Activated naive CD4-positive, alpha-beta T cell treated with anti-CD3 and anti-CD28 coated beads for 36 hours (primary cell): Measurements from ENCODE around the gene GALNT1. TPM values are rescaled to one million over a fixed set of nuclear protein-coding genes. Genes with fewer than 3 reads are reported as not detected.

Source experiments
- CTCF ChIA-PET: fragments of 350-600 bp; sonication (Branson Sonifier 250); formaldehyde crosslinking; loops from one replicate; lab custom pipeline; 2021; ENCODE audit warnings: antibody characterized with exemption; lab: Charles Lee
- DNase-seq: peaks from one replicate; pipeline ENCODE4 v3.0.0-alpha.2; 2020
- H3K27ac Mint-ChIP-seq: one replicate; pipeline ENCODE4 v1.8.0; 2021; ENCODE audit warnings: mild to moderate bottlenecking, mixed read lengths
- H3K27me3 Mint-ChIP-seq: one replicate; pipeline ENCODE4 v1.8.0; 2021; ENCODE audit warnings: low read depth, mixed read lengths
- H3K36me3 Mint-ChIP-seq: one replicate; pipeline ENCODE4 v1.8.0; 2021; ENCODE audit warnings: low read depth, mixed read lengths
- H3K4me1 Mint-ChIP-seq: one replicate; pipeline ENCODE4 v1.8.0; 2021; ENCODE audit warnings: low read depth, mixed read lengths
- H3K4me3 Mint-ChIP-seq: one replicate; pipeline ENCODE4 v1.8.0; 2021; ENCODE audit warnings: mild to moderate bottlenecking, moderate library complexity, mixed read lengths
- H3K9me3 Mint-ChIP-seq: one replicate; pipeline ENCODE4 v1.8.0; 2021; ENCODE audit warnings: mixed read lengths
- intact Hi-C: fragments of 100-400 bp; cut with micrococcal nuclease; formaldehyde crosslinking; loops from one replicate; pipeline ENCODE4 v1.15.1; 2023
- total RNA-seq, 2 experiments: library from RNA; stranded (reverse); gene quantifications; one replicate each; pipeline ENCODE4 v1.2.3, GENCODE V29; 2021

Gene GALNT1
- total RNA-seq, 2 experiments from 2014 or later: 46.7 to 48.7 TPM

DNA sequence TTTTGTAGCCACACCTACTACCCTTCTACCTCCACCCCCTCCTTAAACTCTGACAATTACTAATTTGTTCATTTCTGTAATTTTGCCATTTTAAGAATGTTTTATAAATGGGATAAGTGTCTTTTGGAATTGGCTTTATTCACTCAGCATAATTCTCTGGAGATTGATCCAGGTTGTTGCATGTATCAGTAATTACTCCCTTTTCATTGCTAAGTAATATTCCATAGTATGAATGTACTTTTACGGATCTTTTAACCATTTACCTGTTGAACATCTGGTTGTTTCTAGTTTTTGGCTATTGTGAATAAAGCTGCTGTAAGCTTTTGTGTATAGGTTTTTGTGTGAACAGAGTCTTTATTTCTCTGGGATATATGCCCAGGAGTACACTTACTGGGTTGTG is 4.1 kb downstream of the GALNT1 start:
- H3K27ac Mint-ChIP-seq: no peak overlapping the region
- CTCF ChIA-PET: no interaction called here
- peaks cover 12% of the 10 kb centered on the region for H3K9me3 Mint-ChIP-seq
- no peak for DNase-seq
- H3K4me3 Mint-ChIP-seq: no peak overlapping the region
- H3K36me3 Mint-ChIP-seq: peaks cover 19% of the 10 kb centered on the region
- intact Hi-C loops: loop anchor here (10.0 kb wide), 2 partner anchors 541 to 549 kb away; partner anchors contain the start of gene MAPRE2
- H3K4me1 Mint-ChIP-seq: peaks cover 46% of the 10 kb centered on the region
- H3K27me3 Mint-ChIP-seq: no peaks in the 10 kb centered on the region

DNA sequence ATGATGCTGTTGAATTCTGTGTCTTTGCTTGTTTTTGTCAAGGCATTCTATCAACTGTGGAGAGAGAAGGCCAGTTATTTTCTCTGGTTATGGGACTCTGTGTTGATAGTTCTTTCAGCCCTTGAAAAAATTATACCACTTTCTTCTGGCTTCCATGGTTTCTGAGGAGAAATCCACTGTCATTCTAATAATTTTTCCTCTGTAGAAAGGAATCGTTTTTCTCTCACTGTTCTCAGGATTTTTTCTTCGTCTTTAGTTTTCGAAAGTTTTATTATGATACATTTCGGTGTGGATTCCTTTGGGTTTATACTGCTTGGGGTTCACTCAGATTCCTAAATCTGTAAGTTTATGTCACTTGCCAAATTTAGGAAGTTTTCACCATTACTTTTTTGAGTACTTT is 6.6 kb downstream of the GALNT1 start:
- intact Hi-C loops: loop anchor here (10.0 kb wide), 2 partner anchors 543 to 547 kb away; partner anchors contain the start of gene MAPRE2

DNA sequence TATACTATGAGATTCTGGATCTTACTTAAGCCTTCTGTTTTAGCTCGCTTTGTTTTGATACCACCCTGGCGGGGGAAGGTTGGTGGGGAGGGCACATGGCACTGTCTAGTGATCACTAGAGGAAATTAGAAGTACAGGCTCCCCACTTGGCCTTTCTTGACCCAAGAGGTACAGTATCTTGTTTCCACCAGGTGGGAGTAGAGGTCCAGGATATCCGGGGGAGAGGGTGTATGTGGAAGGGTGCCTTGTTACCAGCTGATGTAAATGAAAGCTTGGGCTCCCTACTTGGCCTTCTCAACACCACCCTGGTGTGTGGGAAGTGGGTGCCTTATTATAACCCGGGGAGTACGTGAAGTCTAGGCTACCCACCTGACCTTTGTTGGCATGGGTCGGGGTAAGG is 7.5 kb downstream of the GALNT1 start:
- intact Hi-C loops: loop anchor here (1.0 to 10.0 kb wide), 4 partner anchors 167 to 546 kb away; partner anchors contain the start of gene MAPRE2
- H3K4me1 Mint-ChIP-seq: peaks cover 34% of the 10 kb centered on the region
- peaks cover 12% of the 10 kb centered on the region for H3K9me3 Mint-ChIP-seq
- CTCF ChIA-PET: interaction anchor here (0.5 to 1.5 kb wide), 5 partner anchors 24 to 203 kb away, joined by 3 read pairs; no protein-coding TSS in a partner anchor
- H3K4me3 Mint-ChIP-seq: no peak overlapping the region
- no peak overlapping the region for H3K27ac Mint-ChIP-seq
- peaks cover 19% of the 10 kb centered on the region for H3K36me3 Mint-ChIP-seq
- no peaks in the 10 kb centered on the region for H3K27me3 Mint-ChIP-seq
- DNase-seq: peak; percentile 64

More for the DNA sequence above, 6.6 kb downstream of the GALNT1 start:
- no peak for DNase-seq
- CTCF ChIA-PET: interaction anchor here (1.5 kb wide), 1 partner anchor 202 kb away, joined by 3 read pairs; no protein-coding TSS in a partner anchor
- Mint-ChIP-seq H3K4me3 (no peak overlapping the region), H3K36me3 (peaks cover 19% of the 10 kb centered on the region), H3K27me3 (no peaks in the 10 kb centered on the region), H3K9me3 (peaks cover 12% of the 10 kb centered on the region), H3K4me1 (peaks cover 38% of the 10 kb centered on the region), H3K27ac (no peak overlapping the region)

DNA sequence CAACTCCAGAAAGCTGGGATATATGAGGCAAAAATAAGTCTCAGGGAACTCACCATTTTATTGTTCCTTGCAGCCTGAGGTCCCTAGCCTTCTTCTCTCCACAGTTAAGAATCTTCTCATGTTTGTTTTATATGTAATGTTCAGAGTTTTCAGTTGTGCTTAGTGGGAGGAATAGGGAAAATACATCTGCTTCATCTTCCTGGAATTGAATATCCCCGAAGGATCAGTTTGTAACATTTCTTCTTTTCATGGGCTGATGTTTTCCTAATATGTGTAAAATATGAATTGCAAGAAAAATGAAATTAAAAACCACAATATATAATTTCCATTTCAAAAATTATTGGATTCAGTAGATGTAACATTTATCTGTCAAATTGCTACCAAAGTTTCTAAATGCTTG is 8.0 kb downstream of the GALNT1 start:
- no peak for DNase-seq
- H3K27ac Mint-ChIP-seq: no peak overlapping the region
- H3K4me3 Mint-ChIP-seq: no peak overlapping the region
- peaks cover 36% of the 10 kb centered on the region for H3K4me1 Mint-ChIP-seq
- H3K9me3 Mint-ChIP-seq: peaks cover 10% of the 10 kb centered on the region
- CTCF ChIA-PET: interaction anchor here (0.5 to 1.5 kb wide), 5 partner anchors 23 to 203 kb away, joined by 3 read pairs; no protein-coding TSS in a partner anchor
- H3K36me3 Mint-ChIP-seq: peaks cover 16% of the 10 kb centered on the region
- no peaks in the 10 kb centered on the region for H3K27me3 Mint-ChIP-seq
- intact Hi-C loops: loop anchor here (1.0 to 10.0 kb wide), 4 partner anchors 167 to 545 kb away; partner anchors contain the start of gene MAPRE2

DNA sequence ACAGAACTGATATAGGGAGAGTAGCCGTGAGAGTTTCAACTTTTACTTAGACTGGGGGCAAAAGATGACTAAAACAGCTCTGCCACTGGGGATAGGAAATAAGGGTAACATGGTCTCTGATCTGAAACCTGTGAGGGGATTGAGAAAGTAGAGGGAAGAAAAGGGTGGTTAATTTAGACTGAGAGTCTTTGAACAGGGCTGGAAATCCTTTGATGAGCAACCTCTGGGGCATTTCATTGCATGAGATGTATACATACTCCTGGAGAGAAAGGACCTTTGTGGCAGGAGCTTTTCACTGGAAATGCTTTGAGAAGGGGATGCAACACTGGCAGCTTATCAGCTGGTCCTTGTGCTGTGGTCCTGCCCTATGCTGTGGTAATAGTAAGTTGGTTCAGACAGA is 9.4 kb downstream of the GALNT1 start:
- Mint-ChIP-seq H3K27me3 (no peaks in the 10 kb centered on the region), H3K4me1 (peaks cover 37% of the 10 kb centered on the region), H3K9me3 (peaks cover 3% of the 10 kb centered on the region), H3K4me3 (no peak overlapping the region), H3K36me3 (peaks cover 10% of the 10 kb centered on the region), H3K27ac (no peak overlapping the region)
- DNase-seq: no peak
- intact Hi-C loops: loop anchor here (5.0 kb wide), 1 partner anchor 86 kb away; no protein-coding TSS in a partner anchor
- CTCF ChIA-PET: interaction anchor here (0.6 to 0.7 kb wide), 2 partner anchors 15 to 165 kb away, joined by 3 read pairs; no protein-coding TSS in a partner anchor

DNA sequence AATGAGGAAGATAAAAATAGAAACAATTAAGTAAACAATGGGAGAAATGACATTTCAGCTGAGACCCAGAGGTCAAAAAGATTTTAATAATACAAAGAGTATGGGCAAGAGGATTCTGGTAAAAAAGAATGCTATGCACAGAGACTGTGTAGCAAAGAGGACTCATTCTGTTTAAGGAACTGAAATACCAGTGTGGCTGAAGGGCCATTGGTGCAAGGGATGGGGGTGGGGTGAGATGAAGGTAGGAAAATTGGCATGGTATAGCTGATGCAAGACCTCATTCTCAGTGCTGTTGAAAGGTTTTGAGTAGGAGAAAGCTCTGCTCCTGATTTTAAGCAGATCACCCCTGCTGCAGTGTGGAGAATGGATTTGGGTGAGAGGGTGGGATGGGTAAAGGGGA is 10.8 kb downstream of the GALNT1 start:
- H3K4me3 Mint-ChIP-seq: no peak overlapping the region
- intact Hi-C loops: loop anchor here (5.0 kb wide), 1 partner anchor 85 kb away; no protein-coding TSS in a partner anchor
- peaks cover 3% of the 10 kb centered on the region for H3K9me3 Mint-ChIP-seq
- H3K36me3 Mint-ChIP-seq: peaks cover 9% of the 10 kb centered on the region
- CTCF ChIA-PET: interaction anchor here (0.5 kb wide), 1 partner anchor 13 kb away, joined by 3 read pairs; no protein-coding TSS in a partner anchor
- H3K27ac Mint-ChIP-seq: no peak overlapping the region
- no peaks in the 10 kb centered on the region for H3K27me3 Mint-ChIP-seq
- peaks cover 42% of the 10 kb centered on the region for H3K4me1 Mint-ChIP-seq
- DNase-seq: peak; percentile 24

DNA sequence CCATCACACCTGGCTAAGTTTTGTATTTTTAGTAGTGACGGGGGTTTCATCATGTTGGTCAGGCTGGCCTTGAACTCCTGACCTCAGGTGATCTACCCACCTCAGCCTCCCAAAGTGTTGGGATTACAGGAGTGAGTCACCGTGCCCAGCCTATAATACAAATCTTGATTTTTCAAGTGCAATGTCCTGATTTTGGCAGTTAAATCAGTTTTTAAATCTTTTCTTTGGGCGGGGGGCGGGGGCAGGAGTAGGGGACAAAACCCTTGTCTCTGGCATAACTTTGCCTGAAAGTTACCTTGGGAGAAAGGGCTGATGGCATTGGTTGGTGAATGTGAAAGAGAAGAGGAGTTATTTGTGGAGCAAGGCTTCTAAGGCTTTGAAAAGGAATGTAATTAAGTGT is 12.3 kb downstream of the GALNT1 start:
- H3K36me3 Mint-ChIP-seq: peaks cover 8% of the 10 kb centered on the region
- no peaks in the 10 kb centered on the region for H3K27me3 Mint-ChIP-seq
- H3K4me1 Mint-ChIP-seq: peaks cover 29% of the 10 kb centered on the region
- no peak overlapping the region for H3K27ac Mint-ChIP-seq
- CTCF ChIA-PET: no interaction called here
- no peak for DNase-seq
- intact Hi-C loops: loop anchor here (5.0 kb wide), 1 partner anchor 83 kb away; no protein-coding TSS in a partner anchor
- H3K4me3 Mint-ChIP-seq: no peak overlapping the region
- peaks cover 5% of the 10 kb centered on the region for H3K9me3 Mint-ChIP-seq

DNA sequence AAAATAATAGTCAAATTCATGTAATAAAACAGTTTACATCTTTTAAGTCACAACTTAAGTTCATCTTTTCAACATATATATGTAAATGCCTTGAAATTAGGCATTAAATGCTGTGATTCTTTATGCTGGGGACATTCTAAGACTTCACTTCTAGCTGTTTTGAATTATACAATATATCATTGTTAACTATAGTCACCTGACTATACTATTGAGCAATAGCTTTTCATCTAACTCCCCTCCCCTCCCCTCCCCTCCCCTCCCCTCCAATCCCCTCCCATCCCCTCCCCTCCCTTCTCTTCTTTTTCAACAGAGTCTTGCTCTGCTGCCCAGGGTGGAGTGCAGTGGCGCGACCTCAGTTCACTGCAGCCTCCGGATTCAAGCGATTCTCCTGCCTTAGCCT is 16.2 kb downstream of the GALNT1 start:
- CTCF ChIA-PET: no interaction called here
- Mint-ChIP-seq H3K27ac (no peak overlapping the region), H3K4me3 (no peak overlapping the region)

DNA sequence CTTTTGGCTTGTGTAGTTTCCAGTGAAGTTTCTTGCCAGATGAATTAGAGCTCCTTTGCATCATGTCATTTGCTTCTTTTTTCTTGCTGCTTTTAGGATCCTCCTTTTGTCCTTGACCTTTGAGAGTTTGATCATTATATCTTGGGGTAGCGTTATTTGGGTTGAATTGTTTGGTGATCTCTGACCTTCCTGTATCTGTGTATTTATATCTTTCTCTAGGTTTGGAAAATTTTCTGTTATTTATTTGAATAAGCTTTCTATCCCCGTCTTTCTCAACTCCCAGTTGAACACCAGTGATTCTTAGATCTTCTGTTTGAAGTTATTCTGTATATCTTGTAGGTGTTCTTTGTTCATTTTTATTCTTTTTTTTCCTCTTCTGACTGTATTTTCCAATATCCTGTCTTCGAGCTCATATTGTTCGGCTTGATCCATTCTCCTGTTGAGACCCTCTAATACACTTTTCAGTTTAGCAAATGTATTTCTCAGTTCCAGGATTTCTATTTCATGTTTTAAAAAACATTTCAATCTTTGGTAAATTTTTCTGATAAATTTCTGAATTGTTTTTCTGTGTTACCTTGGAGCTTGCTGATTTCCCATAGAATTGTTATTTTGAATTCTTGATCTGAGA is 20.8 kb downstream of the GALNT1 start:
- peaks cover 33% of the 10 kb centered on the region for H3K4me1 Mint-ChIP-seq
- H3K9me3 Mint-ChIP-seq: peaks cover 42% of the 10 kb centered on the region
- DNase-seq: no peak
- no peak overlapping the region for H3K27ac Mint-ChIP-seq
- intact Hi-C loops: no loop called here
- H3K4me3 Mint-ChIP-seq: no peak overlapping the region
- H3K36me3 Mint-ChIP-seq: peaks cover 50% of the 10 kb centered on the region
- no peaks in the 10 kb centered on the region for H3K27me3 Mint-ChIP-seq
- CTCF ChIA-PET: no interaction called here

More for the DNA sequence above, 16.2 kb downstream of the GALNT1 start:
- H3K27me3 Mint-ChIP-seq: no peaks in the 10 kb centered on the region
- intact Hi-C loops: no loop called here
- H3K4me1 Mint-ChIP-seq: peaks cover 27% of the 10 kb centered on the region
- no peak for DNase-seq
- H3K9me3 Mint-ChIP-seq: peaks cover 34% of the 10 kb centered on the region
- H3K36me3 Mint-ChIP-seq: peaks cover 39% of the 10 kb centered on the region

DNA sequence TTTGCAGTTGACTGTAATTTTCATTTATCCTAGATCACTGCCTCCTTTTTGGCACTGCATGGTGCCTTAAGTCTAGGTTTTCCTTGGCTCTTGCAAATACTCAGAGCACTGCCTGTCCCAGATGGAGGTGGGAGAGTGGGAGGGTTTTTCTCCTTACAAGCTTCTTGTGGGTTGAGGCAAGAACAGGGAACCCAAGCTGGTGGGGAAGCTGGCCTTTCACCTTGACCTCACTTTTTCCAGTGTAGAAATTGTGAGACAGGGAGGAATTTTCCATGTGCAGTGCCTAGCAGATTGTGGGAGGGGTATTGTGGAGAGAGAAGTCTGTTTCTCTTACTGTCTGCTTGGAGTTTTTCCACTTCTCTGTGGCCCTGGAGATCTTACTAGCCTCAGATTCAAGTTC is 21.5 kb downstream of the GALNT1 start:
- Mint-ChIP-seq H3K4me3 (no peak overlapping the region), H3K27me3 (no peaks in the 10 kb centered on the region), H3K4me1 (peaks cover 37% of the 10 kb centered on the region), H3K9me3 (peaks cover 42% of the 10 kb centered on the region), H3K27ac (no peak overlapping the region), H3K36me3 (peaks cover 50% of the 10 kb centered on the region)
- intact Hi-C loops: no loop called here
- DNase-seq: no peak
- CTCF ChIA-PET: no interaction called here

DNA sequence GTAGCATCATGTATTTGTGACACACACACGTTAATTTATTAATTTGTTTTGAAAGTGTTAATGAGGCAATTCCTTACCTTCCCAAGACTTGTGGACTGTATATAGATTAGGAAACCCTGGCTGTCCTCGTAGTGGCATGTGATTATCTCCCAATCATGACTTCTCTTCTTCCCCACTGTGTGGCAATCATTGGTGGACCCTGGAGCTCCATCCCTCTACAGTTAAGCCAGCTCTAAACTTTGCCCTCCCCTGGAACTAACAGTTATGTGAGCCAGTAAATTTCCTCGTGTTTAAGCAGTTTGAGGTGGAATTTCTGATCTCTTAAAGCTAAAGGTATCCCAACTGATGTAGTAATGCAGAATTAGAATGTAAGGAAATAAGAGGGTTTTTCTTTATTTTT is 22.0 kb downstream of the GALNT1 start:
- DNase-seq: no peak
- CTCF ChIA-PET: no interaction called here
- no peak overlapping the region for H3K4me3 Mint-ChIP-seq

DNA sequence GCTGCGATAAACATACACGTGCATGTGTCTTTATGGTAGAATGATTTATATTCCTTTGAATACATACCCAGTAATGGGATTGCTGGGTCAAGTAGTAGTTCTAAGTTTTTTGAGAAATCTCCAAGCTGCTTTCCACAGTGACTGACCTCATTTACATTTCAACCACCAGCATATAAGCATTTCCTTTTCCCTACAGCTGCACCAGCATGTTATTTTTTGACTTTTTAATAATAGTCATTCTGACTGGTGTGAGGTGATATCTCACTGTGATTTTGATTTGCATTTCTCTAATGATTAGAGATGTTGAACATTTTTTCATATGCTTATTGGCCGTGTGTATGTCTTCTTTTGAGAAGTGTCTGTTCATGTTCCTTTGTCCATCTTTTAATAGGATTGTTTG is 22.8 kb downstream of the GALNT1 start:
- no peak overlapping the region for H3K27ac Mint-ChIP-seq
- peaks cover 36% of the 10 kb centered on the region for H3K9me3 Mint-ChIP-seq
- H3K27me3 Mint-ChIP-seq: no peaks in the 10 kb centered on the region
- H3K4me1 Mint-ChIP-seq: peaks cover 38% of the 10 kb centered on the region
- no peak overlapping the region for H3K4me3 Mint-ChIP-seq
- CTCF ChIA-PET: interaction anchor here (0.7 kb wide), 1 partner anchor 12 kb away, joined by 3 read pairs; no protein-coding TSS in a partner anchor
- intact Hi-C loops: no loop called here
- DNase-seq: no peak
- peaks cover 42% of the 10 kb centered on the region for H3K36me3 Mint-ChIP-seq

More for the DNA sequence above, 22.0 kb downstream of the GALNT1 start:
- intact Hi-C loops: no loop called here
- H3K27me3 Mint-ChIP-seq: no peaks in the 10 kb centered on the region
- H3K27ac Mint-ChIP-seq: no peak overlapping the region
- H3K36me3 Mint-ChIP-seq: peaks cover 45% of the 10 kb centered on the region
- peaks cover 38% of the 10 kb centered on the region for H3K9me3 Mint-ChIP-seq
- peaks cover 37% of the 10 kb centered on the region for H3K4me1 Mint-ChIP-seq
